GM21526 (cell line): ENCODE results near the gene LCP1.

Source experiments
- ATAC-seq: cut with Tn5 transposase; IDR thresholded peaks from one replicate; pipeline ENCODE4 v1.9.1; 2021; ENCODE audit warnings: moderate library complexity; ENCODE audit not compliant: unreplicated experiment, low FRiP score

LCP1 gene

GRCh38 chr13:46129955-46130618, 51.9 kb downstream of the LCP1 start:
- ATAC-seq = no peak

GRCh38 chr13:46129124-46129523, 52.9 kb downstream of the LCP1 start:
- ATAC-seq = no peak

GRCh38 chr13:46127358-46128023, 54.5 kb downstream of the LCP1 start:
- no peak for ATAC-seq

- ATAC-seq = peak; percentile 64
Measured at GRCh38 chr13:46126552-46127357, 55.2 kb downstream of the LCP1 start.

GRCh38 chr13:46126056-46126455, 55.9 kb downstream of the LCP1 start:
- ATAC-seq = no peak

GRCh38 chr13:46124967-46125933, 56.7 kb downstream of the LCP1 start:
- no peak for ATAC-seq

GRCh38 chr13:46124531-46124966, 57.4 kb downstream of the LCP1 start:
- ATAC-seq = no peak

- ATAC-seq = no peak
Measured at GRCh38 chr13:46122304-46122703, 59.7 kb downstream of the LCP1 start.

- no peak for ATAC-seq
Measured at GRCh38 chr13:46121597-46122163, 60.3 kb downstream of the LCP1 start.

GRCh38 chr13:46121033-46121432, 60.9 kb downstream of the LCP1 start:
- ATAC-seq = no peak

- ATAC-seq = no peak
Measured at GRCh38 chr13:46119883-46120614, 61.9 kb downstream of the LCP1 start.

- no peak for ATAC-seq
Measured at GRCh38 chr13:46116653-46117502, 65.1 kb downstream of the LCP1 start.

- no peak for ATAC-seq
Measured at GRCh38 chr13:46114613-46115012, 67.4 kb downstream of the LCP1 start.

- ATAC-seq = no peak
Measured at GRCh38 chr13:46113596-46113995, 68.4 kb downstream of the LCP1 start.

- ATAC-seq = no peak
Measured at GRCh38 chr13:46111151-46111550, 70.8 kb downstream of the LCP1 start.

- ATAC-seq = no peak
Measured at GRCh38 chr13:46109451-46109850, 72.5 kb downstream of the LCP1 start.

GRCh38 chr13:46106839-46107371, 75.1 kb downstream of the LCP1 start:
- no peak for ATAC-seq

- no peak for ATAC-seq
Measured at GRCh38 chr13:46104868-46105267, 77.1 kb downstream of the LCP1 start, which contains the start of gene CPB2. TSS of gene CPB2 (minus strand) at chr13:46105033. CDS start at chr13:46105009, 24 bp downstream.
